Endothelial cell of umbilical vein (primary cell): ENCODE data around the gene RAB6B.

Experiments used
- EZH2 ChIP-seq: IDR thresholded peaks from 2 replicates; pipeline ENCODE4 v1.6.1; 2012; ENCODE audit warnings: borderline replicate concordance, low read depth, mild to moderate bottlenecking, moderate library complexity, low read length, inconsistent platforms; ENCODE audit not compliant: severe bottlenecking
- JUN ChIP-seq: IDR thresholded peaks from 2 replicates; pipeline ENCODE4 v1.6.1; 2011; ENCODE audit warnings: borderline replicate concordance, low read depth; ENCODE audit not compliant: insufficient read length, insufficient read depth
- MYC ChIP-seq: IDR thresholded peaks from one replicate; pipeline ENCODE4 v1.6.1; 2011; ENCODE audit warnings: mild to moderate bottlenecking, low read depth, low read length
- POLR2A ChIP-seq: IDR thresholded peaks from 2 replicates; pipeline ENCODE4 v1.6.1; 2012; ENCODE audit warnings: low read depth, mild to moderate bottlenecking, control low read depth, low read length
- POLR2AphosphoS5 ChIP-seq: IDR thresholded peaks from 2 replicates; pipeline ENCODE4 v1.6.1; 2012; ENCODE audit warnings: low read depth, mild to moderate bottlenecking, control low read depth, low read length, moderate library complexity; ENCODE audit not compliant: insufficient read depth
- TF ChIP-seq, protein P1 (sequence below), 2 donors: IDR thresholded peaks; 1 replicate in 1 of 2; 2 replicates in 1 of 2; pipeline ENCODE4 v1.5.1; 2011; ENCODE audit warnings: low read length in 2 of 2, mild to moderate bottlenecking in 2 of 2, moderate library complexity in 2 of 2, control low read depth in 1 of 2, inconsistent platforms in 1 of 2, low read depth in 1 of 2; ENCODE audit not compliant: insufficient read depth in 1 of 2; ENCODE audit errors: extremely low read depth in 1 of 2
- TF ChIP-seq, protein P2 (sequence below): IDR thresholded peaks from 2 replicates; pipeline ENCODE4 v1.6.1; 2011; ENCODE audit not compliant: insufficient read depth, insufficient read length

DNA sequence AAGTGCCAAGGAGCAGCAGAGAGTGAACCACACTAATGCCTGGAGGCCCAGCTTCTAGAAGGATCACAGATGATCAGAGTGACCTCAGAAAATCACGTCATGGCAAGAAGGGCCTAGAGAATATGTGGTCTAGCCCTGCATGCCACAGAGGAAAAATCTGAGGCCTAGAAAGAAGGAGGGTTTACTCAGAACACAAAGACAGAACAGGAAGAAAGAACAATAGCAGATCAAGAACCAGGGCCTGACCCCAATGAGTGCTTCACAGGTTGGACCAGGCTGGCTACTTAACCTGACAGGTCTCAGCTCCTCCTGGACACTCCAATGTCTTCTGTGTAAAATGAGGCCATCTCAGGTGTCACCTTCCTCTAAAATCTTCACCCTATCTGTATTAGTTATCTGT lies 14.2 kb downstream of the RAB6B start:
- TF ChIP-seq EZH2, result no peak
- TF ChIP-seq POLR2A, result no peak
- TF ChIP-seq, protein P1, sequence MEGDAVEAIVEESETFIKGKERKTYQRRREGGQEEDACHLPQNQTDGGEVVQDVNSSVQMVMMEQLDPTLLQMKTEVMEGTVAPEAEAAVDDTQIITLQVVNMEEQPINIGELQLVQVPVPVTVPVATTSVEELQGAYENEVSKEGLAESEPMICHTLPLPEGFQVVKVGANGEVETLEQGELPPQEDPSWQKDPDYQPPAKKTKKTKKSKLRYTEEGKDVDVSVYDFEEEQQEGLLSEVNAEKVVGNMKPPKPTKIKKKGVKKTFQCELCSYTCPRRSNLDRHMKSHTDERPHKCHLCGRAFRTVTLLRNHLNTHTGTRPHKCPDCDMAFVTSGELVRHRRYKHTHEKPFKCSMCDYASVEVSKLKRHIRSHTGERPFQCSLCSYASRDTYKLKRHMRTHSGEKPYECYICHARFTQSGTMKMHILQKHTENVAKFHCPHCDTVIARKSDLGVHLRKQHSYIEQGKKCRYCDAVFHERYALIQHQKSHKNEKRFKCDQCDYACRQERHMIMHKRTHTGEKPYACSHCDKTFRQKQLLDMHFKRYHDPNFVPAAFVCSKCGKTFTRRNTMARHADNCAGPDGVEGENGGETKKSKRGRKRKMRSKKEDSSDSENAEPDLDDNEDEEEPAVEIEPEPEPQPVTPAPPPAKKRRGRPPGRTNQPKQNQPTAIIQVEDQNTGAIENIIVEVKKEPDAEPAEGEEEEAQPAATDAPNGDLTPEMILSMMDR (IDR thresholded peaks at IDR 0.05; ENCODE audit: extremely low read depth in 1 of 2, insufficient read depth in 1 of 2, low read depth in 1 of 2, low read length in 2 of 2), result no peak
- TF ChIP-seq JUN, result no peak
- no peak for TF ChIP-seq POLR2AphosphoS5
- TF ChIP-seq, protein P2, sequence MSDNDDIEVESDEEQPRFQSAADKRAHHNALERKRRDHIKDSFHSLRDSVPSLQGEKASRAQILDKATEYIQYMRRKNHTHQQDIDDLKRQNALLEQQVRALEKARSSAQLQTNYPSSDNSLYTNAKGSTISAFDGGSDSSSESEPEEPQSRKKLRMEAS, result no peak
- TF ChIP-seq MYC, result no peak
